PFSK-1 (cell line): ENCODE data around the gene UROS.

Source experiments
- FOXP2 ChIP-seq: optimal IDR thresholded peaks from 2 replicates; pipeline ENCODE3; 2011; ENCODE audit warnings: borderline replicate concordance, control low read depth, inconsistent platforms; ENCODE audit not compliant: insufficient read depth; ENCODE audit errors: extremely low read length, extremely low read depth
- POLR2AphosphoS5 ChIP-seq: IDR thresholded peaks from 2 replicates; pipeline ENCODE4 v1.6.1; 2012; ENCODE audit warnings: low read depth, mild to moderate bottlenecking, control low read depth, low read length, moderate library complexity
- REST ChIP-seq, 2 experiments: IDR thresholded peaks; 2 replicates each; pipeline versions ENCODE4 v1.6.1 to v1.8.0; 2011 to 2012; ENCODE audit warnings: low read depth in 2 of 2, low read length in 2 of 2, control low read depth in 1 of 2, inconsistent platforms in 1 of 2, mild to moderate bottlenecking in 1 of 2, moderate library complexity in 1 of 2; ENCODE audit not compliant: insufficient read depth in 1 of 2
- SIN3A ChIP-seq: IDR thresholded peaks from 2 replicates; pipeline ENCODE4 v1.6.1; 2012; ENCODE audit warnings: mild to moderate bottlenecking, low read length, moderate library complexity, borderline replicate concordance; ENCODE audit not compliant: insufficient read depth
- TAF1 ChIP-seq: IDR thresholded peaks from 2 replicates; pipeline ENCODE4 v1.6.1; 2012; ENCODE audit warnings: low read length, control low read depth, borderline replicate concordance; ENCODE audit not compliant: insufficient read depth

- TF ChIP-seq REST (IDR thresholded peaks at IDR 0.05; ENCODE audit: insufficient read depth in 1 of 2, low read depth in 2 of 2, low read length in 2 of 2) (no peak), POLR2AphosphoS5 (no peak), SIN3A (no peak), TAF1 (no peak), FOXP2 (no peak)
Measured at GRCh38 chr10:125779403-125780327, 43.4 kb downstream of the UROS start.
